HL-60/S4 treated with phorbol 12-myristate 13-acetate at 8.2 ng/mL for 4 days and 3 days (cell line): ENCODE results near the gene SLC13A2.
"Not testable (repeated sequence)": the region's sequence is repeated elsewhere in the genome, so short reads cannot be mapped to it uniquely, and the experiment has no call there.

Experiments used
- in situ Hi-C: fragments of 300-500 bp; cut with MboI; formaldehyde crosslinking; loops from 2 replicates; pipeline ENCODE4 v1.15.0; 2022; ENCODE audit warnings: low sequenced_read_pairs

SLC13A2 gene

GRCh38 chr17:28473542-28473941 lies at the start of gene SLC13A2:
Gene SLC13A2, plus strand, starts transcription at chr17:28473644. Its CDS starts 69 bp downstream, at chr17:28473713.
- in situ Hi-C loops: no loop called here

GRCh38 chr17:28425206-28425605 lies 48.2 kb upstream of the SLC13A2 start:
- in situ Hi-C loops: no loop called here

- in situ Hi-C loops: no loop called here
Measured at GRCh38 chr17:28426081-28426519, 47.3 kb upstream of the SLC13A2 start.

GRCh38 chr17:28427371-28427770 lies 46.1 kb upstream of the SLC13A2 start:
- in situ Hi-C loops: no loop called here

- in situ Hi-C loops: not testable (repeated sequence)
Measured at GRCh38 chr17:28427982-28428381, 45.5 kb upstream of the SLC13A2 start.

GRCh38 chr17:28433721-28434120 lies 39.7 kb upstream of the SLC13A2 start:
- in situ Hi-C loops: no loop called here

- in situ Hi-C loops: not testable (repeated sequence)
Measured at GRCh38 chr17:28434326-28434725, 39.1 kb upstream of the SLC13A2 start.

GRCh38 chr17:28443901-28444638 lies 29.4 kb upstream of the SLC13A2 start:
- in situ Hi-C loops: no loop called here

GRCh38 chr17:28446716-28447395 lies 26.6 kb upstream of the SLC13A2 start:
- in situ Hi-C loops: no loop called here

- in situ Hi-C loops: no loop called here
Measured at GRCh38 chr17:28447396-28447760, 26.1 kb upstream of the SLC13A2 start.

GRCh38 chr17:28449859-28450258 lies 23.6 kb upstream of the SLC13A2 start:
- in situ Hi-C loops: no loop called here

- in situ Hi-C loops: no loop called here
Measured at GRCh38 chr17:28457890-28458289, 15.6 kb upstream of the SLC13A2 start.

- in situ Hi-C loops: not testable (repeated sequence)
Measured at GRCh38 chr17:28458881-28459280, 14.6 kb upstream of the SLC13A2 start.

GRCh38 chr17:28460901-28461300 lies 12.5 kb upstream of the SLC13A2 start:
- in situ Hi-C loops: no loop called here

- in situ Hi-C loops: no loop called here
Measured at GRCh38 chr17:28466001-28466400, 7.4 kb upstream of the SLC13A2 start.

GRCh38 chr17:28466521-28467048 lies 6.9 kb upstream of the SLC13A2 start:
- in situ Hi-C loops: no loop called here

GRCh38 chr17:28467456-28468025 lies 5.9 kb upstream of the SLC13A2 start:
- in situ Hi-C loops: no loop called here

- in situ Hi-C loops: not testable (repeated sequence)
Measured at GRCh38 chr17:28468033-28468735, 5.3 kb upstream of the SLC13A2 start.

- in situ Hi-C loops: no loop called here
Measured at GRCh38 chr17:28468781-28469180, 4.7 kb upstream of the SLC13A2 start.

- in situ Hi-C loops: no loop called here
Measured at GRCh38 chr17:28469376-28469775, 4.1 kb upstream of the SLC13A2 start.

GRCh38 chr17:28470266-28470913 lies 3.1 kb upstream of the SLC13A2 start:
- in situ Hi-C loops: no loop called here
